Keratinocyte (primary cell): ENCODE results near the gene PIP4K2A. TPM values are rescaled to one million over a fixed set of nuclear protein-coding genes. Genes with fewer than 3 reads are reported as not detected.

Source experiments
- DNase-seq: peaks from one replicate; pipeline ENCODE4 v3.0.0-alpha.2; 2011; ENCODE audit warnings: low read depth, missing footprints, low spot score
- FAIRE-seq: peaks from 2 replicates; lab custom pipeline; 2011; peaks lifted over from hg19 to GRCh38; lab: Jason Lieb, UNC
- H2AFZ ChIP-seq: 2 replicates; pipeline ENCODE4 v1.6.0; 2012; ENCODE audit warnings: low read length, control low read depth, inconsistent platforms; ENCODE audit not compliant: control insufficient read depth
- H3K27ac ChIP-seq: 2 replicates; pipeline ENCODE4 v1.5.1; 2011; ENCODE audit warnings: low read length; ENCODE audit not compliant: control insufficient read depth, insufficient read depth
- H3K27me3 ChIP-seq: 3 replicates; pipeline ENCODE4 v1.6.0; 2011; ENCODE audit warnings: low read length; ENCODE audit not compliant: control insufficient read depth, insufficient read depth; ENCODE audit errors: extremely low read depth
- H3K36me3 ChIP-seq, 2 experiments: 2 replicates in 1 of 2; 3 replicates in 1 of 2; pipeline ENCODE4 v1.5.1; 2011; ENCODE audit warnings: low read length in 2 of 2, mild to moderate bottlenecking in 1 of 2; ENCODE audit not compliant: control insufficient read depth in 2 of 2, insufficient read depth in 2 of 2; ENCODE audit errors: extremely low read depth in 1 of 2
- H3K4me1 ChIP-seq: 3 replicates; pipeline ENCODE4 v1.5.1; 2011; ENCODE audit warnings: low read length; ENCODE audit not compliant: control insufficient read depth, insufficient read depth; ENCODE audit errors: extremely low read depth
- H3K4me2 ChIP-seq: 3 replicates; pipeline ENCODE4 v1.6.0; 2011; ENCODE audit warnings: low read depth, low read length; ENCODE audit not compliant: control insufficient read depth, insufficient read depth; ENCODE audit errors: extremely low read depth
- H3K4me3 ChIP-seq, 3 experiments: fragments of 200-600 bp in 1 of 3; sonication (generic) in 1 of 3; 2 replicates in 2 of 3; 3 replicates in 1 of 3; pipeline ENCODE4 v1.5.1; 2011 to 2016; ENCODE audit warnings: low read length in 3 of 3, mild to moderate bottlenecking in 3 of 3, control low read depth in 2 of 3, inconsistent platforms in 1 of 3, low read depth in 1 of 3, mixed read lengths in 1 of 3, mixed run types in 1 of 3, moderate library complexity in 1 of 3; ENCODE audit not compliant: control insufficient read depth in 2 of 3, insufficient read depth in 2 of 3; ENCODE audit errors: extremely low read depth in 1 of 3
- H3K79me2 ChIP-seq: 2 replicates; pipeline ENCODE4 v1.6.0; 2012; ENCODE audit warnings: low read length; ENCODE audit not compliant: control insufficient read depth, insufficient read depth
- H3K9ac ChIP-seq: 3 replicates; pipeline ENCODE4 v1.6.0; 2011; ENCODE audit warnings: low read length; ENCODE audit not compliant: control insufficient read depth, insufficient read depth; ENCODE audit errors: extremely low read depth
- H3K9me1 ChIP-seq: 3 replicates; pipeline ENCODE4 v1.6.0; 2011; ENCODE audit warnings: low read length; ENCODE audit not compliant: control insufficient read depth, insufficient read depth; ENCODE audit errors: extremely low read depth
- H3K9me3 ChIP-seq: 2 replicates; pipeline ENCODE4 v1.5.1; 2012; ENCODE audit warnings: low read depth, low read length; ENCODE audit not compliant: control insufficient read depth
- H4K20me1 ChIP-seq: 3 replicates; pipeline ENCODE4 v1.6.0; 2011; ENCODE audit warnings: low read length; ENCODE audit not compliant: control insufficient read depth, insufficient read depth; ENCODE audit errors: extremely low read depth
- EZH2 ChIP-seq: IDR thresholded peaks from one replicate; pipeline ENCODE4 v1.6.1; 2012; ENCODE audit warnings: inconsistent platforms, mild to moderate bottlenecking, low read length, moderate library complexity
- dilution Hi-C: fragments of 300-500 bp; cut with MboI; formaldehyde crosslinking; loops from one replicate; pipeline ENCODE4 v1.7.0; 2020; ENCODE audit warnings: low sequenced_read_pairs; ENCODE audit not compliant: extremely low pct_ligation_motif_present
- polyA plus RNA-seq, 5 experiments: library from polyadenylated mRNA; depleted of rRNA in 3 of 5; stranded (reverse) in 3 of 5; stranded (forward) in 1 of 5; unstranded in 1 of 5; fragments of >200 nt; gene quantifications; 1 replicate in 1 of 5; 2 replicates in 3 of 5; 3 replicates in 1 of 5; pipeline versions ENCODE4 v1.2.1 to v1.2.3, GENCODE V29; 2011 to 2012; ENCODE audit warnings: missing spikeins in 2 of 5, low read depth in 1 of 5, low replicate concordance in 1 of 5
- TF ChIP-seq, protein P1 (sequence below), 3 experiments: IDR thresholded peaks in 1 of 3; conservative IDR thresholded peaks in 1 of 3; optimal IDR thresholded peaks in 1 of 3; 2 replicates in 2 of 3; 3 replicates in 1 of 3; pipeline versions ENCODE3 to v1.5.1; 2011; ENCODE audit warnings: low read length in 3 of 3, mild to moderate bottlenecking in 3 of 3, moderate library complexity in 2 of 3, control low read depth in 1 of 3, inconsistent platforms in 1 of 3; ENCODE audit not compliant: insufficient read depth in 2 of 3; ENCODE audit errors: extremely low read depth in 1 of 3

Gene PIP4K2A
- polyA plus RNA-seq, 1 donor (not counting 4 experiments of a cell fraction or from before 2014, with no cell fraction given) = 15.5 TPM

- H3K4me3 ChIP-seq = no peak overlapping the region
- no peak for FAIRE-seq
- dilution Hi-C loops = no loop called here
Measured at GRCh38 chr10:22495396-22495795, 219.0 kb downstream of the PIP4K2A start.

DNA sequence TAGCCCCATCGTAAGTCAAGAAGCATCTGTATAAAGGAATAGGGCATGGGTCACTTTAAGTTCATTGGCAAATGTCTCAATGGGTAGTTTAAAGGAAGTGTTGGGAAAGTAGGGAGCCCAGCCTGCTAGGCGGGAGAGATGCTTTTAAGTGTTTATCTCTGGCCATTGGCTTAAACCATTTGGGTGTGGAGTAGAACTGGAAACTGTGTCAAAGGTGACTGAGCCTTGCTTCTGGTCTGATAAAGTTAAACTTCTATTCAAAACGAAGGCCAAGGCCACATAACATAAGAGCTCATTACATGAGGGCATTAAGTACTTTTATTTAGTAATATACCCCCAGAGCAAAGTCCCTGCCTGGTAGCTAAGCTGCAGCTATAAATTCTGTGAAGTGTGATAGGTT, 220.4 kb downstream of the PIP4K2A start:
- H3K9me1 ChIP-seq = no peaks in the 10 kb centered on the region
- dilution Hi-C loops = no loop called here
- no peak overlapping the region for H3K27ac ChIP-seq
- TF ChIP-seq, protein P1, sequence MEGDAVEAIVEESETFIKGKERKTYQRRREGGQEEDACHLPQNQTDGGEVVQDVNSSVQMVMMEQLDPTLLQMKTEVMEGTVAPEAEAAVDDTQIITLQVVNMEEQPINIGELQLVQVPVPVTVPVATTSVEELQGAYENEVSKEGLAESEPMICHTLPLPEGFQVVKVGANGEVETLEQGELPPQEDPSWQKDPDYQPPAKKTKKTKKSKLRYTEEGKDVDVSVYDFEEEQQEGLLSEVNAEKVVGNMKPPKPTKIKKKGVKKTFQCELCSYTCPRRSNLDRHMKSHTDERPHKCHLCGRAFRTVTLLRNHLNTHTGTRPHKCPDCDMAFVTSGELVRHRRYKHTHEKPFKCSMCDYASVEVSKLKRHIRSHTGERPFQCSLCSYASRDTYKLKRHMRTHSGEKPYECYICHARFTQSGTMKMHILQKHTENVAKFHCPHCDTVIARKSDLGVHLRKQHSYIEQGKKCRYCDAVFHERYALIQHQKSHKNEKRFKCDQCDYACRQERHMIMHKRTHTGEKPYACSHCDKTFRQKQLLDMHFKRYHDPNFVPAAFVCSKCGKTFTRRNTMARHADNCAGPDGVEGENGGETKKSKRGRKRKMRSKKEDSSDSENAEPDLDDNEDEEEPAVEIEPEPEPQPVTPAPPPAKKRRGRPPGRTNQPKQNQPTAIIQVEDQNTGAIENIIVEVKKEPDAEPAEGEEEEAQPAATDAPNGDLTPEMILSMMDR (optimal IDR thresholded peaks at IDR 0.05 in 1 of 3, IDR thresholded peaks at IDR 0.05 in 1 of 3, conservative IDR thresholded peaks at IDR 0.05 in 1 of 3; ENCODE audit: extremely low read depth in 1 of 3, insufficient read depth in 2 of 3, low read length in 3 of 3) = no peak
- no peak for TF ChIP-seq EZH2
- no peak for FAIRE-seq
- no peak for DNase-seq
- H3K79me2 ChIP-seq = no peaks in the 10 kb centered on the region
- H3K9me3 ChIP-seq = no peaks in the 10 kb centered on the region
- no peak overlapping the region for H2AFZ ChIP-seq
- no peak overlapping the region for H3K9ac ChIP-seq
- no peak overlapping the region for H3K4me3 ChIP-seq
- no peak overlapping the region for H3K4me2 ChIP-seq
- no peaks in the 10 kb centered on the region for H3K4me1 ChIP-seq
- no peaks in the 10 kb centered on the region for H3K36me3 ChIP-seq
- no peaks in the 10 kb centered on the region for H3K27me3 ChIP-seq
- no peaks in the 10 kb centered on the region for H4K20me1 ChIP-seq

More at GRCh38 chr10:22495396-22495795, 219.0 kb downstream of the PIP4K2A start:
- DNase-seq = no peak
- Histone ChIP-seq H3K79me2 (no peaks in the 10 kb centered on the region), H3K9me1 (no peaks in the 10 kb centered on the region), H3K9ac (no peak overlapping the region), H3K36me3 (no peaks in the 10 kb centered on the region), H4K20me1 (no peaks in the 10 kb centered on the region), H3K9me3 (no peaks in the 10 kb centered on the region), H3K4me1 (no peaks in the 10 kb centered on the region), H2AFZ (no peak overlapping the region), H3K4me2 (no peak overlapping the region), H3K27ac (no peak overlapping the region), H3K27me3 (no peaks in the 10 kb centered on the region)
- TF ChIP-seq, protein P1 (optimal IDR thresholded peaks at IDR 0.05 in 1 of 3, IDR thresholded peaks at IDR 0.05 in 1 of 3, conservative IDR thresholded peaks at IDR 0.05 in 1 of 3; ENCODE audit: extremely low read depth in 1 of 3, insufficient read depth in 2 of 3, low read length in 3 of 3) = no peak
- TF ChIP-seq EZH2 = no peak
